ENCODE results near the gene GPR25. TPM values are rescaled to one million over a fixed set of nuclear protein-coding genes. Genes with fewer than 3 reads are reported as not detected.

The GPR25 gene
- total and polyA plus RNA-seq, 10 of the 15 experiments (the other 5 are each of a cell fraction or from before 2014, with no cell fraction given), result not detected

DNA sequence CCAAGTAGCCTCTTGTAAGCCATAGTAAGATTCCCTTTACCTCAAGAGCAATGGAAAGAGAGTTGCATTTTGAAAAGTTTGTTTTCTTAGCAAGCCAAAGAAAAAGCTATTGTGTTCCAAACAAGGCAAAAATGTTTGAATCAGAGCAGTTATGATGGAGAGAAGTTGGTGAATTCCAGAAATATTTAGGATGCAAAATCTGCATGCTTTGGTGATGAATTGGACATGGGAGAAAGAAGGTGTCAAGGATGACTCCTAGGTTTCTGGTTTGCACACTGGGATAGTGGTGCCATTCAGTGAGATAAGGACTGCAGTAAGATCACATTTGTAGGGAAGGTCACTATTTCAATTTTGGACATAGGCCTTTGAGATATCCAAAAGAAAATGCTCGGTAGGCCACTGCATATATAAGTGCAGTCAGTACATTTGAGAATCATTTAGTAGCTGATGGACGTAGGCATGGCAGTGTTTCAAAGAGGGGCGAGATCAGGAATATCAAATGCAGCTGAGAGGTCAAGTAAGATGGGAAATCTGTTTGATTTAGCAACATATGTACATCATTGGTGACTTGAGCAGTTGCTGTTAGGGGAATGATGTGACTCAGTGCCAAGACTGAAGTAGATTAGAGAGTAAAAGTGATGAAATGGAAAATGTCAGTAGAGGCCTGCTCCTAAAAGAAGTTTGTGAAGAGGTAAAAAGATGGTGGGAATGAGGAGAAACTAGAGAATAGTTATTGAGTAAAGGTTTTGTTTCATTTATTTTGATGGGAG is 33.9 kb upstream of the GPR25 start:
- Histone ChIP-seq H3K27me3 (replicated peaks in 1 of 2; ENCODE audit: control insufficient read depth in 2 of 2, insufficient read depth in 2 of 2, low read length in 1 of 2) (no peaks in the 10 kb centered on the region), H3K4me1 (ENCODE audit: control insufficient read depth, insufficient read depth, low read length) (no peaks in the 10 kb centered on the region), H3K9ac (ENCODE audit: control insufficient read depth, insufficient read depth, low read length) (no peak overlapping the region), H3K27ac (ENCODE audit: control insufficient read depth, insufficient read depth) (no peak overlapping the region), H3K4me3 (no peak overlapping the region), H3K4me2 (ENCODE audit: control insufficient read depth, insufficient read depth) (no peak overlapping the region), H2AFZ (ENCODE audit: control insufficient read depth, low read depth, low read length) (no peak overlapping the region), H3K36me3 (ENCODE audit: control insufficient read depth in 2 of 2, insufficient read depth in 2 of 2, low read length in 1 of 2) (peaks cover 0 to 6% of the 10 kb centered on the region in 2 experiments; a peak in 1 of 4 replicates), H3K79me2 (ENCODE audit: control insufficient read depth, insufficient read depth, low read length) (no peaks in the 10 kb centered on the region), H3K9me3 (replicated peaks; ENCODE audit: control insufficient read depth, insufficient read depth, low read length) (peaks cover 4% of the 10 kb centered on the region; the same call in 2 of the 3 replicates), H4K20me1 (ENCODE audit: control insufficient read depth, insufficient read depth) (no peaks in the 10 kb centered on the region)
- CTCF ChIA-PET, result interaction anchor here (1.0 to 6.6 kb wide), 16 partner anchors 10 to 282 kb away, joined by 3 to 75 read pairs (median 4); no protein-coding TSS in a partner anchor
- in situ Hi-C loops (cut with MboI), result no loop called here
- POLR2A ChIA-PET, result no interaction called here
- TF ChIP-seq, protein P1, sequence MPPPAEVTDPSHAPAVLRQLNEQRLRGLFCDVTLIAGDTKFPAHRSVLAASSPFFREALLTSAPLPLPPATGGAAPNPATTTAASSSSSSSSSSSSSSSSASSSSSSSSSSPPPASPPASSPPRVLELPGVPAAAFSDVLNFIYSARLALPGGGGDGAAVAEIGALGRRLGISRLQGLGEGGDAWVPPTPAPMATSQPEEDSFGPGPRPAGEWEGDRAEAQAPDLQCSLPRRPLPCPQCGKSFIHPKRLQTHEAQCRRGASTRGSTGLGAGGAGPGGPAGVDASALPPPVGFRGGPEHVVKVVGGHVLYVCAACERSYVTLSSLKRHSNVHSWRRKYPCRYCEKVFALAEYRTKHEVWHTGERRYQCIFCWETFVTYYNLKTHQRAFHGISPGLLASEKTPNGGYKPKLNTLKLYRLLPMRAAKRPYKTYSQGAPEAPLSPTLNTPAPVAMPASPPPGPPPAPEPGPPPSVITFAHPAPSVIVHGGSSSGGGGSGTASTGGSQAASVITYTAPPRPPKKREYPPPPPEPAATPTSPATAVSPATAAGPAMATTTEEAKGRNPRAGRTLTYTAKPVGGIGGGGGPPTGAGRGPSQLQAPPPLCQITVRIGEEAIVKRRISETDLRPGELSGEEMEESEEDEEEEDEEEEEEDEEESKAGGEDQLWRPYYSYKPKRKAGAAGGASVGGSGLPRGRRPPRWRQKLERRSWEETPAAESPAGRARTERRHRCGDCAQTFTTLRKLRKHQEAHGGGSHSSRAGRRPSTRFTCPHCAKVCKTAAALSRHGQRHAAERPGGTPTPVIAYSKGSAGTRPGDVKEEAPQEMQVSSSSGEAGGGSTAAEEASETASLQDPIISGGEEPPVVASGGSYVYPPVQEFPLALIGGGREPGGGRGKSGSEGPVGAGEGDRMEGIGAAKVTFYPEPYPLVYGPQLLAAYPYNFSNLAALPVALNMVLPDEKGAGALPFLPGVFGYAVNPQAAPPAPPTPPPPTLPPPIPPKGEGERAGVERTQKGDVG (CRISPR knock-in tag; IDR thresholded peaks at IDR 0.05), result no peak
- WGBS (ENCODE audit: insufficient coverage, insufficient replicate concordance, low lambda C conversion rate, missing lambda C conversion rate), result 78% methylated on average over 3 of the region's 3 CpGs
- RAD21 ChIA-PET (ENCODE audit: unreplicated experiment), result interaction anchor here (1.3 to 3.1 kb wide), 4 partner anchors 40 to 278 kb away, joined by 3 to 41 read pairs (median 6); no protein-coding TSS in a partner anchor
- no TSS peak for BruUV-seq (replicated peaks)
- intact Hi-C loops (cut with micrococcal nuclease; ENCODE audit: unreplicated experiment), result loop anchor here (1.0 kb wide), 1 partner anchor 217 kb away; no protein-coding TSS in a partner anchor
- DNase-seq (ENCODE audit: low read depth, low spot score), result no peak
- ATAC-seq, result no peak
- FAIRE-seq, result no peak
- SMC1A ChIA-PET (ENCODE audit: uncharacterized antibody, unreplicated experiment), result interaction anchor here (0.5 to 3.1 kb wide), 19 partner anchors 8 to 303 kb away, joined by 3 to 36 read pairs (median 5); partner anchors contain the start of gene KIF14
